COR-L47 (cell line): ENCODE results near the gene SLC50A1.
A peak's percentile ranks its signal among the peaks of the same experiment; 100 is the strongest.

Experiments
- DNase-seq: peaks from one replicate; lab custom pipeline; 2025; lab: John Stamatoyannopoulos, UW

Gene SLC50A1

GRCh38 chr1:155184351-155184811 is 48.7 kb downstream of the SLC50A1 start:
- DNase-seq = no peak

GRCh38 chr1:155184835-155185782 is 49.5 kb downstream of the SLC50A1 start:
- no peak for DNase-seq

GRCh38 chr1:155185783-155186066 is 50.1 kb downstream of the SLC50A1 start:
- DNase-seq = no peak

GRCh38 chr1:155186067-155186793 is 50.6 kb downstream of the SLC50A1 start:
- peak; percentile 48 for DNase-seq

- no peak for DNase-seq
These were observed 51.3 kb downstream of the SLC50A1 start for GRCh38 chr1:155186794-155187455.

GRCh38 chr1:155187456-155187891 is 51.8 kb downstream of the SLC50A1 start:
- DNase-seq = no peak

- DNase-seq = no peak
These were observed 52.6 kb downstream of the SLC50A1 start for GRCh38 chr1:155188268-155188667.
